DMS53 treated with DMSO at 0.1 percent for 48 hours (cell line): ENCODE results near the gene ZNF281.
"Not testable (repeated sequence)": the region's sequence is repeated elsewhere in the genome, so short reads cannot be mapped to it uniquely, and the experiment has no call there.

ENCODE experiments used
- DNase-seq: peaks from one replicate; lab custom pipeline; 2025; ENCODE audit not compliant: unreplicated experiment; lab: John Stamatoyannopoulos, UW

ZNF281 gene

GRCh38 chr1:200409761-200410565 lies at the start of gene ZNF281:
Gene ZNF281 (minus strand): TSS chr1:200410036. CDS start chr1:200409705, 331 bp downstream.
- DNase-seq: peak; percentile 92

- DNase-seq: no peak
Measured at GRCh38 chr1:200458780-200459179, 48.9 kb upstream of the ZNF281 start.

GRCh38 chr1:200457810-200458209 lies 48.0 kb upstream of the ZNF281 start:
- no peak for DNase-seq

- DNase-seq: no peak
Measured at GRCh38 chr1:200454425-200454824, 44.6 kb upstream of the ZNF281 start.

- DNase-seq: no peak
Measured at GRCh38 chr1:200453553-200453905, 43.7 kb upstream of the ZNF281 start.

GRCh38 chr1:200452850-200453552 lies 43.2 kb upstream of the ZNF281 start:
- DNase-seq: no peak

GRCh38 chr1:200448034-200448762 lies 38.4 kb upstream of the ZNF281 start:
- DNase-seq: no peak

GRCh38 chr1:200445213-200445612 lies 35.4 kb upstream of the ZNF281 start:
- DNase-seq: no peak

- DNase-seq: no peak
Measured at GRCh38 chr1:200444478-200444877, 34.6 kb upstream of the ZNF281 start.

GRCh38 chr1:200443860-200444259 lies 34.0 kb upstream of the ZNF281 start:
- DNase-seq: no peak

GRCh38 chr1:200442537-200443156 lies 32.8 kb upstream of the ZNF281 start:
- DNase-seq: no peak

- no peak for DNase-seq
Measured at GRCh38 chr1:200442023-200442422, 32.2 kb upstream of the ZNF281 start.

GRCh38 chr1:200438911-200439310 lies 29.1 kb upstream of the ZNF281 start:
- DNase-seq: no peak

- not testable (repeated sequence) for DNase-seq
Measured at GRCh38 chr1:200438413-200438812, 28.6 kb upstream of the ZNF281 start.

GRCh38 chr1:200437556-200438203 lies 27.8 kb upstream of the ZNF281 start:
- DNase-seq: no peak

GRCh38 chr1:200437088-200437487 lies 27.3 kb upstream of the ZNF281 start:
- DNase-seq: no peak

GRCh38 chr1:200436436-200436835 lies 26.6 kb upstream of the ZNF281 start:
- DNase-seq: no peak

GRCh38 chr1:200435200-200435780 lies 25.5 kb upstream of the ZNF281 start:
- no peak for DNase-seq

GRCh38 chr1:200433586-200433985 lies 23.8 kb upstream of the ZNF281 start:
- DNase-seq: no peak

- no peak for DNase-seq
Measured at GRCh38 chr1:200432586-200432985, 22.8 kb upstream of the ZNF281 start.
